ENCODE results near the gene MTFR1L.

Gene MTFR1L

DNA sequence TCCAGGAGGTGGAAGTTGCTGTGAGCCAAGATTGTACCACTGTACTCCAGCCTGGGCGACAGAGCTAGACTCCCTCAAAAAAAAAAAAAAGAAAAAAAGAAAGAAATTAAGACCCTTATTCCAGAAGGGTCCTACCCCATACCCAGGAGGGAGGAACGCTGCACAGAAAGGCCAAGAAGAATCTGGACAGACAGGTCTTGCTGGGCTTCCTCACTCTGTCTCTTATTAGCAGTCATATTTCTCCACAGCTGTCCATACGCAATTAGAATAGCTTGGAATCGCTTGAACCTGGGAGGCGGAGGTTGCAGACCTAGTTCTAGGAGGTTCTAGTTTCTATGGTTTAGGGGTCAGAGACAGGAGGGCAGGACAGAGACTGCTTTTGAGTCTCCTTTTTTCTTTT is 58.9 kb downstream of the MTFR1L start:
- no peak for DNase-seq (ENCODE audit: low read depth)

DNA sequence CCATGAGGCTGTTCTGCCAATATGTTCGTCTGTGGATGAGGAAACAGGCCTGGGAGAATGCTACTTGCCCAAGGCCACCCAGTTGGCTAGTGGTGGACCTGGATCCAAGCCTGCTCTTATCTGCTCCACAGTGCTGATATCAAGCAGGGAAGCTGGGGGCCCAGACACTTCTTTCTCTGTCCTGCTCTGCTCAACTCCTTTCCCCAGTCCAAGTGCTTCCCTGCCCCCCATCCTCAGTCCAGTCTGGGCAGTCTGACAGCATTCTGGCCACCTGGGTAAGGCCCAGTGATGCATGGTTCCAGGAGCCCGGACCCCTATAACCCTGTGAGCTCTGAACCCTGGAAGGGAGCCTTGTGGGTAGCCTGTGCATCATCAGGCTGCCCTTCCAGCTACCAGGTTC is 59.9 kb downstream of the MTFR1L start:
- DNase-seq (ENCODE audit: low read depth), result no peak

- DNase-seq (ENCODE audit: low read depth), result no peak
These were observed 60.8 kb downstream of the MTFR1L start for GRCh38 chr1:25880518-25880917.

- no peak for DNase-seq (ENCODE audit: low read depth)
These were observed 61.5 kb downstream of the MTFR1L start for GRCh38 chr1:25881266-25881665.
